Measurements from ENCODE around the gene PRKAA1.

DNA sequence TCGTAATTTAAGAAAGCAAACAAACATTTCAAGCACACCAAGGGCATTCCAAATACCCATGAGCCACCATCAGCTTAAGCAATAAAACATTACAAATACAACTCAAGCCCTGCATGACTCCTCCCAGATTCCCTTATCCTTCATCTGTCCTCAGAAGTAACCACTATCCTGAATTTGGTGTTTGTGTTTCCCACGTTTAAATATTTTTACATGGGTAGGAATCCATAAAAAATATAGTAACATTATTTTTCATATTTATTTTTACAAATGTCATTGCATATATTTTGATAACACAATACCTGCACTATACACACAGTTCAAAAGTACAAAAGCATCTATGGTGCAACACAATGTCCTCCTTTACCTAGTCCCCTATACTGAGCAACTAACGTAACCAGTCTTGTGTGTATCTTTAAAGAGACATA is 6.4 kb downstream of the PRKAA1 start:
- TF ChIP-seq, protein P1, sequence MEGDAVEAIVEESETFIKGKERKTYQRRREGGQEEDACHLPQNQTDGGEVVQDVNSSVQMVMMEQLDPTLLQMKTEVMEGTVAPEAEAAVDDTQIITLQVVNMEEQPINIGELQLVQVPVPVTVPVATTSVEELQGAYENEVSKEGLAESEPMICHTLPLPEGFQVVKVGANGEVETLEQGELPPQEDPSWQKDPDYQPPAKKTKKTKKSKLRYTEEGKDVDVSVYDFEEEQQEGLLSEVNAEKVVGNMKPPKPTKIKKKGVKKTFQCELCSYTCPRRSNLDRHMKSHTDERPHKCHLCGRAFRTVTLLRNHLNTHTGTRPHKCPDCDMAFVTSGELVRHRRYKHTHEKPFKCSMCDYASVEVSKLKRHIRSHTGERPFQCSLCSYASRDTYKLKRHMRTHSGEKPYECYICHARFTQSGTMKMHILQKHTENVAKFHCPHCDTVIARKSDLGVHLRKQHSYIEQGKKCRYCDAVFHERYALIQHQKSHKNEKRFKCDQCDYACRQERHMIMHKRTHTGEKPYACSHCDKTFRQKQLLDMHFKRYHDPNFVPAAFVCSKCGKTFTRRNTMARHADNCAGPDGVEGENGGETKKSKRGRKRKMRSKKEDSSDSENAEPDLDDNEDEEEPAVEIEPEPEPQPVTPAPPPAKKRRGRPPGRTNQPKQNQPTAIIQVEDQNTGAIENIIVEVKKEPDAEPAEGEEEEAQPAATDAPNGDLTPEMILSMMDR (tag by site-specific recombination; IDR thresholded peaks at IDR 0.05) = no peak
- TF ChIP-seq ZSCAN23 (tag by site-specific recombination; IDR thresholded peaks at IDR 0.05) = no peak

All from HEK293 (cell line).